T-helper 17 cell (primary cell): ENCODE results near the gene TBX19. TPM values are rescaled to one million over a fixed set of nuclear protein-coding genes. Genes with fewer than 3 reads are reported as not detected.
A peak's percentile ranks its signal among the peaks of the same experiment; 100 is the strongest.

Experiments
- ATAC-seq: fragments of 150-1000 bp; cut with Tn5 transposase; 2 replicates; pipeline ENCODE4 v1.10.0; 2021; ENCODE audit warnings: mild to moderate bottlenecking, moderate library complexity
- DNase-seq, 3 donors: peaks; one replicate each; pipeline versions ENCODE4 v3.0.0 to v3.0.0-alpha.2; 2020 to 2021
- H3K9me3 ChIP-seq: one replicate; pipeline ENCODE4 v1.7.0; 2013; ENCODE audit warnings: low read length, mild to moderate bottlenecking; ENCODE audit not compliant: control insufficient read depth, poor library complexity, severe bottlenecking
- H3K27ac Mint-ChIP-seq: one replicate; pipeline ENCODE4 v1.8.0; 2022; ENCODE audit warnings: mild to moderate bottlenecking, moderate library complexity, mixed read lengths
- H3K27me3 Mint-ChIP-seq: one replicate; pipeline ENCODE4 v1.8.0; 2022; ENCODE audit warnings: mixed read lengths
- H3K36me3 Mint-ChIP-seq: one replicate; pipeline ENCODE4 v1.8.0; 2022; ENCODE audit warnings: low read depth, mixed read lengths
- H3K4me1 Mint-ChIP-seq: one replicate; pipeline ENCODE4 v1.8.0; 2022; ENCODE audit warnings: mild to moderate bottlenecking, mixed read lengths
- H3K4me3 Mint-ChIP-seq: one replicate; pipeline ENCODE4 v1.8.0; 2022; ENCODE audit warnings: mild to moderate bottlenecking, moderate library complexity, mixed read lengths
- total RNA-seq, 4 donors: library from RNA in 2 of 4; stranded (reverse) in 2 of 4; gene quantifications; one replicate each; pipeline ENCODE4 v1.2.3 and lab custom pipeline; 2022 to 2026

The TBX19 gene
- total RNA-seq, 2 donors from 2014 or later: 2.7 TPM

DNA sequence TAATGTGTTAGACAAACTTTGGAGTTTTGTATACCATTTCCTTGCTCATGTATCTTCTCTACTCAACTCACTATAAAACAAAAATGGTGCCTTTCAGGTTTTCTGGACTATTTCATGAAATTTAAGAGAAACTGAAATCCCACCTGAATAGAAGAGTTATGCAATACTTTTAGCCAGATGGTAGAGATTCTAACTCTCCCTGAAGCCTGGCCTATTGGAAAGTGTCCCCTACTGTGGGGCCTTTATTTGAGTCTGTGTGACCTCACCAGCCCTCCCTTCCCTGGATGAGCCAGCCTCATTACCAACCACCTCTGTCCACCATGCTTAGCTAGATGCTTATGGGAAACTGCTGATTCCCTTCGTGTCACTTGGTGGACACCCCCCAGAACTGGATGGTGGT is 35.5 kb downstream of the TBX19 start:
- H3K9me3 ChIP-seq: no peaks in the 10 kb centered on the region
- H3K27me3 Mint-ChIP-seq: no peaks in the 10 kb centered on the region
- no peak overlapping the region for H3K4me3 Mint-ChIP-seq
- no peak overlapping the region for H3K27ac Mint-ChIP-seq
- ATAC-seq: no peak
- H3K36me3 Mint-ChIP-seq: peaks cover 5% of the 10 kb centered on the region
- no peak for DNase-seq
- no peaks in the 10 kb centered on the region for H3K4me1 Mint-ChIP-seq

DNA sequence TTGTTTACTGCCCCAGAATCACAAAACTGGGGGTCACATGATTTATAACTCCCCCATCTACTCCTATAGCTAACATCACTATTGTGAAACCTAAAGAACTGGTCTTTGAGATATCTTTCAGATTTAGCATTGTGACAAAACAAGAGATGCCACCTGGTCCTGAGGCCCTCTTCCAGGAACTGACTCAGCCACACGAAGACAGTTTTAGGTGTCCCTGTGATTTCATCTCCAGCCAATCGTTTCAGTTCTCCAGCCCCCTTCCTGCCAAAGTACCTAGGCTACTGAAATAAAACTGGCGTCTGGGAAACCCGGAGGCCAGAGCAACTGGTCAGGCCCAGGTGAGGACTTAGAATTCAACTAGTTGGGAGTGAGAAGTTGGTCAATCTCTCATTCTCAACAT is 36.6 kb downstream of the TBX19 start:
- Mint-ChIP-seq H3K4me1 (no peaks in the 10 kb centered on the region), H3K27ac (no peak overlapping the region), H3K36me3 (peaks cover 5% of the 10 kb centered on the region), H3K4me3 (no peak overlapping the region), H3K27me3 (no peaks in the 10 kb centered on the region)
- no peak for DNase-seq
- ATAC-seq: no peak
- H3K9me3 ChIP-seq: no peaks in the 10 kb centered on the region

DNA sequence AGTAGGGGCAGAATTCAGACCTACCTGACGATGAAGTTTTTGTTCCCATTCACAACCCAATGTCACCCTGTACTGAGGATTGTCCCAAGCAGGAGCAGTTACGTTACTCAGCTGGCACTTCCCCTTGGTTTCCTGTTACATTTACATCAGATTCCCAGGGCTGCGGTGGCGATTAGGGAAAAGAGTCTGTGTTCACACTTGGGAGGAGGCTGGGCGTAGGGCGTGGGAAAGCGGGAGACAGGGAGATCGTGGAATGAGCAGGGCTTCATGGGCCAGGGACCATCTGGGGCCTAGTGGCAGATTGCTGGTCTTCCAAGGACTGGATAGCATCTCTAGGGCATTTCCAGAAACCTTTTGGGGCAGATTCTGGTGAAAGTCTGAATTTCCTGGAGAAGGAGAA is 39.0 kb downstream of the TBX19 start:
- Mint-ChIP-seq H3K4me1 (no peaks in the 10 kb centered on the region), H3K27ac (no peak overlapping the region), H3K27me3 (no peaks in the 10 kb centered on the region), H3K4me3 (no peak overlapping the region), H3K36me3 (no peaks in the 10 kb centered on the region)
- no peak for ATAC-seq
- H3K9me3 ChIP-seq: no peaks in the 10 kb centered on the region
- DNase-seq: no peak

DNA sequence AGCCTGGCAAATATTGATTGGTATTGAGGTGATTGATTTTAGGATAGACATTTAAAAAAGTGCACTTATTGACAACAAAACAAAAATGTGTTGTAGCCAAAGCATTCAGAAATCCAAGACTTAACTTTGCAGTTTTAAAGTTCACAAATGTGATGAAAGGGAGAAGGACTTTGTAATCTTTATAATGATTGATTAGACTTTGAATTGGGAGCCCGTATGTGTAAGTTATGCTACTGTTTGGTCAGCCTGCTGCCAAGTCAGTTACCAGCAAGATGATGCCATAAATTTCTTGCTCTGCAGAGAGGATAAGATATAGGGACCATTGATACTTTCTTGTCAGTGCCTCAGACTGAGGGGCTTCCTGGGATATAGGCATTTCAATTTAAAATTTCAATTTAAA is 39.5 kb downstream of the TBX19 start:
- ATAC-seq: no peak
- Mint-ChIP-seq H3K27me3 (no peaks in the 10 kb centered on the region), H3K4me1 (no peaks in the 10 kb centered on the region), H3K36me3 (peaks cover 2% of the 10 kb centered on the region), H3K27ac (no peak overlapping the region), H3K4me3 (no peak overlapping the region)
- no peaks in the 10 kb centered on the region for H3K9me3 ChIP-seq
- no peak for DNase-seq

DNA sequence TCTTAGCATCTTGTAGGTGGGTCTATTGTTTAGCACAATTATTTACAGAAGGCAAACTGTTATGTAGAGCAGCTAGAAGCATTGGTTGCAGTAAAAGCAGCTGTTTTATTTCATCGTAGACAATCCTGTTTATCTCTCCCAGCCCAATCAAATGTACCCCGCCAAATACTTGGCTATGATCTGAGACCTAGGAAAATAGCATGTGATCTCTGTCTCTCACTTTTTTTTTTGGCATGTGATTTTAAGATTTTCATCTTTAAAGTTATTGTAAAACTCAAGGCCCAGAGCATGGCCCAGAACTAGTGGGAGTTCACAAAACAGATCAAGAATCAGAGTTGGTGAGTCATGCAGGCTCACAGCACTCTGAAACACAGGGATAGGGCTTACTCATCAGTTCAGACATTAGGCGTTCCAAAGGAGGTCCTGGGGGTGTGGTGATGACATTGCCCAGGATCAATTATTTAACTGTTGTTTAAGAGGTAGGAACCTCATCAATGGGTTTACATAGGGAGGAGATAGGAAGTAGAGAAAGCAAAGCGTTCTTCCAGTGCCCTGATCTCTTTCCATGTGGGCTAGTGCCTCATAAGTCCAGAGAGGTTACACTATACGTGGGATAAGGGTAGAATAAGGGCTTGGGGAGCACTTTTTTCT is 40.2 kb downstream of the TBX19 start:
- peaks cover 2% of the 10 kb centered on the region for H3K36me3 Mint-ChIP-seq
- H3K4me1 Mint-ChIP-seq: no peaks in the 10 kb centered on the region
- no peak overlapping the region for H3K27ac Mint-ChIP-seq
- no peak for DNase-seq
- no peaks in the 10 kb centered on the region for H3K27me3 Mint-ChIP-seq
- H3K9me3 ChIP-seq: no peaks in the 10 kb centered on the region
- no peak for ATAC-seq
- no peak overlapping the region for H3K4me3 Mint-ChIP-seq

DNA sequence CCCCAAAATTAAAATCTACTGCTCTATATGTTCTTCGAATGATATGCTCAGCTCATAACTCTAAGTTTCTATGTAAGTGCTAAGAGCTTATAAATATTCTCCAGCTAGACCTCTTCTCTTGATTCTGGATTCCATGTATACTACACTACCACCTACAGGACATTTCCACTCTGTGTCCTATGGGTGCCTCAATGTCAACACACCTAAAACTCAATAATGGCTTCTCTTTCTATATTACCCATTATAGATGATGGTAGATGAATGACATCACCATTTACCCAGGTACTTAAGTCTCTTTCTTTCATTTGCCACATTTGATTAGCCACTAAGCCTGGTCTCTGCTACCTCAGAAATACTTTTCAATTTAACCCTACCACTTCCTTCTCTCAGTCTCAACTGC is 41.3 kb downstream of the TBX19 start:
- no peaks in the 10 kb centered on the region for H3K9me3 ChIP-seq
- no peak for DNase-seq
- Mint-ChIP-seq H3K36me3 (peaks cover 2% of the 10 kb centered on the region), H3K27me3 (no peaks in the 10 kb centered on the region), H3K4me3 (no peak overlapping the region), H3K27ac (no peak overlapping the region), H3K4me1 (no peaks in the 10 kb centered on the region)
- peak; percentile 37 for ATAC-seq

DNA sequence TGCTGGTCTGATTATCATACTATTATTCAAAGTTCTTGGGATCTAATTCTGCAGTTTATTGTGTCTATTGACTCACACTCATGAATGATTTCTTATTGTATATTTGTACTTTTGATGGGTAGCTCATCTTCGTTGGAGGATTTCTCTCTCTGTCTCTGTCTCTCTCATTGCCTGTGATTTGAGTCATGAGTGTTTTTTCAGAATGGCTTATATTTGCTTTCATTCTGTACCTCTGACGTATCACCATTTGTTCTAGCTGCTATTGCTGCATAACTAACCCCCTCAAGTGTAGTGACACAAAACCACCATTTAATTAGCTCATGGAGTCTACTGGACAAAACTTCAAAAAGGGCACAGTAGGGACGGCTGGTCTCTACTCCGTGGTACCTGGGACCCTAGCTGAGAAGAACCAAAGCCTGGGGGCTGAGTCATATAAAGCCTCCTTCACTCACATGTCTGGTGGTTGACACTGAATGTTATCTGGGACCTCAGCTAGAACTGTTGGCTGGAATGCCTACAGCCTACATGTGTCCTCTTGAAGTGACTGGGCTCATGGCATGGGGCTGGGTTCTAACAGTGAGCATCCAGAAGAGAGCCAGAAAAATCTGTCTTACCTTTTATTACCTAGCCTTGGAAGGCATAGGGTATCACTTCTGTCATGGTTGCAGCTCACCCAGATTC is 44.2 kb downstream of the TBX19 start:
- Mint-ChIP-seq H3K4me1 (peaks cover 2% of the 10 kb centered on the region), H3K27me3 (no peaks in the 10 kb centered on the region), H3K36me3 (peaks cover 4% of the 10 kb centered on the region), H3K4me3 (no peak overlapping the region), H3K27ac (no peak overlapping the region)
- ATAC-seq (no peak), DNase-seq (no peak)
- no peaks in the 10 kb centered on the region for H3K9me3 ChIP-seq

DNA sequence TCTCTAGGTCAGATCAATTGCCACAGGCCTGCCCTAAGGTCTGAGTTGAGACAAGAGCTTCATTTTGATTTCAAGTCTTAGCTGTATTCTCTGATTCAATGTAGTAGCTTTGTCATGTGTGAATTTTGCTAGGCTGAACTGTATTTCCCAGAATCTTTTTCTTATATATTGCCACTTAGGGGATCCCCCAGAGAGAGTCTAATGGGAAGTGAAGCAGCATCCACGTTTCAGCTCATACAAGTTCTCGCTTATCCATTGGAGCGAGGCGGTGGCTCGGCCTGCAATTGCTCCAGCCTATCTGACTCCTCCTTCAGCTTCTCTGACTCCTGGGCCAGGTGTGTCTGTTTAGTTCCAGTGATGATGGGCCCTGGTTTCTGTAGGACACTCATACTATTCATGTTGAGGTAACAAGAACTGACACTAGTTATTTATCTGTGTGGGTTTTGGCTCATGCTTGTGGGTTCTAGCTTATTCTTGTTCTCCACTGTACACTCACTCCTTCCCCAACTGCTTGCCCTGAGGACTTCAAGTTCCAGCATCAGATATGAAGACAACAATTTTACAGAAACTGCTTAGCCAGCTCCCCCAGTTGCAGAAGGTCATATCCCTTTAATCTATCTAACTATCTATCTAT is 48.2 kb downstream of the TBX19 start:
- Mint-ChIP-seq H3K4me1 (peaks cover 2% of the 10 kb centered on the region), H3K4me3 (no peak overlapping the region), H3K36me3 (peaks cover 4% of the 10 kb centered on the region), H3K27ac (no peak overlapping the region), H3K27me3 (no peaks in the 10 kb centered on the region)
- no peaks in the 10 kb centered on the region for H3K9me3 ChIP-seq
- ATAC-seq (no peak), DNase-seq (no peak)

DNA sequence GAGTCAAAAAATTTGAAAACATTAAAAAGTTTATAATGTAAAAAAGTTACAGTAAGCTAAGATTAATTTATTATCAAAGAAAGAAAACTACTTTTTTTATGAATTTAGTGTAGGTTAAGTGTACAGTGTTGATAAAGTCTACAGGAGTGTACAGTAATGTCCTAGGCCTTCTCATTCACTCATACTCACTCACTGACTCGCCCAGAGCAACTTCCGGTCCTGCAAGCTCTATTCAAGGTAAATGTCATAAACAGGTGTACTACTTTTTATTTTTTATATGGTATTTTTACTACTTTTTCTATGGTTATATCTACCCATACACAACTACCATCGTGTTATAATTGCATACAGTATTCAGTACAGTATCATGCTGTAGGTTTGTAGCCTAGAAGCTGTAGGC is 49.6 kb downstream of the TBX19 start:
- no peak for ATAC-seq
- no peak overlapping the region for H3K4me3 Mint-ChIP-seq
- peaks cover 2% of the 10 kb centered on the region for H3K36me3 Mint-ChIP-seq
- DNase-seq: no peak
- peaks cover 2% of the 10 kb centered on the region for H3K4me1 Mint-ChIP-seq
- H3K27me3 Mint-ChIP-seq: no peaks in the 10 kb centered on the region
- no peak overlapping the region for H3K27ac Mint-ChIP-seq
- no peaks in the 10 kb centered on the region for H3K9me3 ChIP-seq

DNA sequence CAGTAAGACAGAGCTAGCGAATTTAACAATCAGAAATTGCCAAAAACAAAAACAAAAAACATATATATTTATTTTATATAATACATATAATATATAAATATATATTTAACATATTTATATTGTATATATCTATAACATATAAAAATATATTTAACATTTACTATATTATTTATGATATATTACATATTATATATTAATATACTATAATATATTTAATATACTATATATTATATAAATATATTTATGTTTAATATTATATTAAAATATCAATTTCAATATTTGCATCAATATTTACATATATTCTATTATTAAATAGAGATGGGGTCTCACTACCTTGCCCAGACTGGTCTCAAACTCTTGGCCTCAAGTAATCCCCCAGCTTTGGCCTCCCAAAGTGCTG is 50.9 kb downstream of the TBX19 start:
- H3K9me3 ChIP-seq: no peaks in the 10 kb centered on the region
- no peak for ATAC-seq
- Mint-ChIP-seq H3K36me3 (peaks cover 2% of the 10 kb centered on the region), H3K27ac (no peak overlapping the region), H3K4me1 (peaks cover 6% of the 10 kb centered on the region), H3K4me3 (no peak overlapping the region), H3K27me3 (no peaks in the 10 kb centered on the region)
- no peak for DNase-seq

DNA sequence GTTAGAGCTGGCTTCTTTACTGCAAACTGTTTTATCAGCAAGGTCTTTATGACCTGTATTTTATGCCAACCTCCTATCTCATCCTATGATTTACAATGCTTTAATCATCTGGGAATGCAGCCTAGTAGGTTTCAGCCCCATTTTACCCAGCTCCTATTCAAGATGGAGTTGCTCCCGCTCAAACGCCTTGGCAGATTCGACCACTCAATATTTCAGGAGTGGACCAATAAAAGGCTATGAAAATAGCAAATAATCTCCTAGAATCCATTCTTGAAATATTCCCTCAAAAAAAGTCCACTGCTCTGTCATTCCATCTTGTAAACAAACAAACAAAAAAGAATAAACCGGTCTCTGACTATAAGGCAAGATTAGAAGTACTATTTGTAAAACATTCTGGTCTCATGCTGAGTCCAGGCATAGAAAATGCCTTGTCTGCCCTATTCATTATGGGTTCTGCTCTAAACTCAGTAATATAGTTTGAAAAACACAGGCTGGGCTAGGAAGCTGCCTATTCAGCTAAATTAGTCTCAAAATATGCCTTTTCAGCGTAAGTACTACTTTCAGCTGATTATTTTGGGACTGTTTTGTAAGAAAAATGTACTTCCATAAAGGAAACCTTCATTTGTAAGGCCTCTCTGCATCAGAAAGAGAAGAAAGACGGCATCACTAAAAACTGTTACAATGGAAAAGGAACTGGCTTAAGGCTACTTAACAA is 53.0 kb downstream of the TBX19 start:
- ATAC-seq (no peak), DNase-seq (no peak)
- peaks cover 4% of the 10 kb centered on the region for H3K36me3 Mint-ChIP-seq
- peak overlapping the region; percentile 19 for H3K27ac Mint-ChIP-seq
- H3K9me3 ChIP-seq: no peaks in the 10 kb centered on the region
- H3K27me3 Mint-ChIP-seq: no peaks in the 10 kb centered on the region
- H3K4me1 Mint-ChIP-seq: peaks cover 6% of the 10 kb centered on the region
- no peak overlapping the region for H3K4me3 Mint-ChIP-seq

DNA sequence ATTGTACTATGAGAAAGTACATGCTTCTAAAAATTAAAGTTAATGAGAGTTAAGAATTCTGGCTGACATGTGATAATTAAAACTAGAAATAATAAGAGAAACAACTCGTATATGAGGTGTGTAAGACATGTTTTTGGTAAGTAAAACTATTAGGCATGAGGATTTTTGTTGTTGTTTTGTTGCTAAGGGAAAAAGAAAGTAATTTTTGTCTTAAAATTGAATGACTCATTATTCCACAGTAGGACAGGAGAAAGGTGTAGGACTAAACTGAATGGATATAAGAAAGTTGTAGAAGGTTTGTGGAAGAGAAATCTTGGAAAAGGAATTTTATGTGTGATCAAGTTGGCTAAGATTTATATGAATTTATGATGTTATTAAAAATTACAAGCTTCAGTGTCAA is 54.8 kb downstream of the TBX19 start:
- Mint-ChIP-seq H3K27me3 (no peaks in the 10 kb centered on the region), H3K36me3 (peaks cover 2% of the 10 kb centered on the region), H3K4me3 (no peak overlapping the region), H3K4me1 (peaks cover 6% of the 10 kb centered on the region), H3K27ac (peak overlapping the region; percentile 45)
- no peaks in the 10 kb centered on the region for H3K9me3 ChIP-seq
- DNase-seq (no peak), ATAC-seq (no peak)
